Bronchial epithelial cell (primary cell): ENCODE results near the gene FASLG. TPM values are rescaled to one million over a fixed set of nuclear protein-coding genes. Genes with fewer than 3 reads are reported as not detected.

Source experiments
- DNase-seq: peaks from one replicate; pipeline ENCODE4 v3.0.0-alpha.2; 2010; ENCODE audit warnings: low read depth
- FAIRE-seq: peaks from 2 replicates; lab custom pipeline; 2011; peaks lifted over from hg19 to GRCh38; lab: Jason Lieb, UNC
- H3K27me3 ChIP-seq: 2 replicates; pipeline ENCODE4 v1.5.1; 2011; ENCODE audit warnings: low read length; ENCODE audit not compliant: control insufficient read depth, insufficient read depth
- H3K36me3 ChIP-seq: 2 replicates; pipeline ENCODE4 v1.5.1; 2011; ENCODE audit warnings: low read length; ENCODE audit not compliant: control insufficient read depth, insufficient read depth
- H3K4me3 ChIP-seq: 2 replicates; pipeline ENCODE4 v1.5.1; 2011; ENCODE audit warnings: mild to moderate bottlenecking, low read depth, low read length, control low read depth
- CTCF ChIP-seq: IDR thresholded peaks from 2 replicates; pipeline ENCODE4 v1.5.1; 2011; ENCODE audit warnings: mild to moderate bottlenecking, moderate library complexity, low read length, control low read depth, inconsistent platforms; ENCODE audit not compliant: insufficient read depth, severe bottlenecking
- total RNA-seq: library from RNA; depleted of rRNA; stranded (reverse); fragments of >200 nt; gene quantifications from 2 replicates; pipeline ENCODE4 v1.2.1, GENCODE V29; 2014

The FASLG gene
- total RNA-seq, 1 donor from 2014 or later = not detected

GRCh38 chr1:172637522-172637921 is 21.4 kb upstream of the FASLG start:
- TF ChIP-seq CTCF = no peak
- H3K36me3 ChIP-seq = no peaks in the 10 kb centered on the region
- no peaks in the 10 kb centered on the region for H3K27me3 ChIP-seq
- DNase-seq (peak; percentile 85), FAIRE-seq (no peak)
- no peak overlapping the region for H3K4me3 ChIP-seq

GRCh38 chr1:172638249-172638648 is 20.7 kb upstream of the FASLG start:
- Histone ChIP-seq H3K4me3 (no peak overlapping the region), H3K27me3 (no peaks in the 10 kb centered on the region), H3K36me3 (no peaks in the 10 kb centered on the region)
- TF ChIP-seq CTCF = no peak
- FAIRE-seq = no peak
- peak; percentile 47 for DNase-seq

- DNase-seq (peak; percentile 99), FAIRE-seq (no peak)
- Histone ChIP-seq H3K27me3 (no peaks in the 10 kb centered on the region), H3K36me3 (no peaks in the 10 kb centered on the region), H3K4me3 (no peak overlapping the region)
- no peak for TF ChIP-seq CTCF
Measured at GRCh38 chr1:172638885-172639831, 19.7 kb upstream of the FASLG start.

GRCh38 chr1:172640111-172640510 is 18.8 kb upstream of the FASLG start:
- Histone ChIP-seq H3K4me3 (no peak overlapping the region), H3K36me3 (no peaks in the 10 kb centered on the region), H3K27me3 (no peaks in the 10 kb centered on the region)
- DNase-seq (no peak), FAIRE-seq (no peak)
- no peak for TF ChIP-seq CTCF

- no peak for DNase-seq
- Histone ChIP-seq H3K4me3 (no peak overlapping the region), H3K36me3 (no peaks in the 10 kb centered on the region), H3K27me3 (no peaks in the 10 kb centered on the region)
- TF ChIP-seq CTCF = no peak
- no peak for FAIRE-seq
Measured at GRCh38 chr1:172641492-172641891, 17.4 kb upstream of the FASLG start.
